Measurements from ENCODE around the gene TSKU.

DNA sequence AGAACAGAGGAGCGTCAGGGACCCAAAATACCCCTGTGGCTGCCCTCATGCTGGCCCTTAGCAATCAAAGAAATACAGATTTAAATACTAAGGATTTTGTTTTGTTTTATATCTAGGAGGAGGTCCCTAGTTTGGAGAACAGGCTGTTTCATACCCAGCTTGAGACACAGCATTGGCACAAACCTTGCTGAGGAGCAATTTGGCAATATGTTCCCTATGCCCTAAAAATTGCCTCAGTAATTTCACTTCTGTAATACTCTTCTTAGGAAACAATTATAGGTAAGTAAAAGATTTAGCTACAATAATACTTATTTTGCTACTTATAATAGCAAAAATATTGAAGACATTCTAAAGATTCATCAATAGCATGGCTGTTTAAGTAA, 37.0 kb downstream of the TSKU start:
- TF ChIP-seq CEBPB (tag; IDR thresholded peaks at IDR 0.05) (no peak), SP2 (IDR thresholded peaks at IDR 0.05; ENCODE audit: extremely low read depth, low read depth, low read length, poor library complexity, severe bottlenecking) (no peak), EHMT2 (IDR thresholded peaks at IDR 0.05) (no peak), JUN (IDR thresholded peaks at IDR 0.05; ENCODE audit: borderline replicate concordance, low read depth, low read length) (no peak), JUN (CRISPR knock-in tag; IDR thresholded peaks at IDR 0.05; ENCODE audit: borderline replicate concordance) (no peak), SMAD1 (IDR thresholded peaks at IDR 0.05; ENCODE audit: low read depth, low read length, partially characterized antibody) (no peak), KAT7 (CRISPR knock-in tag; IDR thresholded peaks at IDR 0.05; ENCODE audit: borderline replicate concordance) (no peak), KLF1 (tag; IDR thresholded peaks at IDR 0.05) (no peak), JUND (IDR thresholded peaks at IDR 0.05; ENCODE audit: borderline replicate concordance, low read depth, low read length) (no peak), JUND (tag; IDR thresholded peaks at IDR 0.05; ENCODE audit: borderline replicate concordance, low read depth, low read length) (no peak), U2AF2 (optimal IDR thresholded peaks at IDR 0.05; ENCODE audit: low read depth, low read length) (no peak), RB1 (IDR thresholded peaks at IDR 0.05; ENCODE audit: low read depth) (no peak)
- TF ChIP-seq, protein P1, sequence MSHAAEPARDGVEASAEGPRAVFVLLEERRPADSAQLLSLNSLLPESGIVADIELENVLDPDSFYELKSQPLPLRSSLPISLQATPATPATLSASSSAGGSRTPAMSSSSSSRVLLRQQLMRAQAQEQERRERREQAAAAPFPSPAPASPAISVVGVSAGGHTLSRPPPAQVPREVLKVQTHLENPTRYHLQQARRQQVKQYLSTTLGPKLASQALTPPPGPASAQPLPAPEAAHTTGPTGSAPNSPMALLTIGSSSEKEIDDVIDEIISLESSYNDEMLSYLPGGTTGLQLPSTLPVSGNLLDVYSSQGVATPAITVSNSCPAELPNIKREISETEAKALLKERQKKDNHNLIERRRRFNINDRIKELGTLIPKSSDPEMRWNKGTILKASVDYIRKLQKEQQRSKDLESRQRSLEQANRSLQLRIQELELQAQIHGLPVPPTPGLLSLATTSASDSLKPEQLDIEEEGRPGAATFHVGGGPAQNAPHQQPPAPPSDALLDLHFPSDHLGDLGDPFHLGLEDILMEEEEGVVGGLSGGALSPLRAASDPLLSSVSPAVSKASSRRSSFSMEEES (CRISPR knock-in tag; IDR thresholded peaks at IDR 0.05), result no peak
- TF ChIP-seq, protein P2, sequence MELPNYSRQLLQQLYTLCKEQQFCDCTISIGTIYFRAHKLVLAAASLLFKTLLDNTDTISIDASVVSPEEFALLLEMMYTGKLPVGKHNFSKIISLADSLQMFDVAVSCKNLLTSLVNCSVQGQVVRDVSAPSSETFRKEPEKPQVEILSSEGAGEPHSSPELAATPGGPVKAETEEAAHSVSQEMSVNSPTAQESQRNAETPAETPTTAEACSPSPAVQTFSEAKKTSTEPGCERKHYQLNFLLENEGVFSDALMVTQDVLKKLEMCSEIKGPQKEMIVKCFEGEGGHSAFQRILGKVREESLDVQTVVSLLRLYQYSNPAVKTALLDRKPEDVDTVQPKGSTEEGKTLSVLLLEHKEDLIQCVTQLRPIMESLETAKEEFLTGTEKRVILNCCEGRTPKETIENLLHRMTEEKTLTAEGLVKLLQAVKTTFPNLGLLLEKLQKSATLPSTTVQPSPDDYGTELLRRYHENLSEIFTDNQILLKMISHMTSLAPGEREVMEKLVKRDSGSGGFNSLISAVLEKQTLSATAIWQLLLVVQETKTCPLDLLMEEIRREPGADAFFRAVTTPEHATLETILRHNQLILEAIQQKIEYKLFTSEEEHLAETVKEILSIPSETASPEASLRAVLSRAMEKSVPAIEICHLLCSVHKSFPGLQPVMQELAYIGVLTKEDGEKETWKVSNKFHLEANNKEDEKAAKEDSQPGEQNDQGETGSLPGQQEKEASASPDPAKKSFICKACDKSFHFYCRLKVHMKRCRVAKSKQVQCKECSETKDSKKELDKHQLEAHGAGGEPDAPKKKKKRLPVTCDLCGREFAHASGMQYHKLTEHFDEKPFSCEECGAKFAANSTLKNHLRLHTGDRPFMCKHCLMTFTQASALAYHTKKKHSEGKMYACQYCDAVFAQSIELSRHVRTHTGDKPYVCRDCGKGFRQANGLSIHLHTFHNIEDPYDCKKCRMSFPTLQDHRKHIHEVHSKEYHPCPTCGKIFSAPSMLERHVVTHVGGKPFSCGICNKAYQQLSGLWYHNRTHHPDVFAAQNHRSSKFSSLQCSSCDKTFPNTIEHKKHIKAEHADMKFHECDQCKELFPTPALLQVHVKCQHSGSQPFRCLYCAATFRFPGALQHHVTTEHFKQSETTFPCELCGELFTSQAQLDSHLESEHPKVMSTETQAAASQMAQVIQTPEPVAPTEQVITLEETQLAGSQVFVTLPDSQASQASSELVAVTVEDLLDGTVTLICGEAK (IDR thresholded peaks at IDR 0.05), result no peak
- TF ChIP-seq, protein P2 (CRISPR knock-in tag; IDR thresholded peaks at IDR 0.05), result no peak
- TF ChIP-seq, protein P3, sequence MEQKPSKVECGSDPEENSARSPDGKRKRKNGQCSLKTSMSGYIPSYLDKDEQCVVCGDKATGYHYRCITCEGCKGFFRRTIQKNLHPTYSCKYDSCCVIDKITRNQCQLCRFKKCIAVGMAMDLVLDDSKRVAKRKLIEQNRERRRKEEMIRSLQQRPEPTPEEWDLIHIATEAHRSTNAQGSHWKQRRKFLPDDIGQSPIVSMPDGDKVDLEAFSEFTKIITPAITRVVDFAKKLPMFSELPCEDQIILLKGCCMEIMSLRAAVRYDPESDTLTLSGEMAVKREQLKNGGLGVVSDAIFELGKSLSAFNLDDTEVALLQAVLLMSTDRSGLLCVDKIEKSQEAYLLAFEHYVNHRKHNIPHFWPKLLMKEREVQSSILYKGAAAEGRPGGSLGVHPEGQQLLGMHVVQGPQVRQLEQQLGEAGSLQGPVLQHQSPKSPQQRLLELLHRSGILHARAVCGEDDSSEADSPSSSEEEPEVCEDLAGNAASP (IDR thresholded peaks at IDR 0.05), result no peak

Data from K562 (cell line).